NCI-H1092 treated with DMSO at 0.1 percent for 48 hours (cell line): Measurements from ENCODE around the gene HSF2.
"Not testable (repeated sequence)": the region's sequence is repeated elsewhere in the genome, so short reads cannot be mapped to it uniquely, and the experiment has no call there.

ENCODE experiments used
- DNase-seq: peaks from one replicate; lab custom pipeline; 2025; lab: John Stamatoyannopoulos, UW

The HSF2 gene

DNA sequence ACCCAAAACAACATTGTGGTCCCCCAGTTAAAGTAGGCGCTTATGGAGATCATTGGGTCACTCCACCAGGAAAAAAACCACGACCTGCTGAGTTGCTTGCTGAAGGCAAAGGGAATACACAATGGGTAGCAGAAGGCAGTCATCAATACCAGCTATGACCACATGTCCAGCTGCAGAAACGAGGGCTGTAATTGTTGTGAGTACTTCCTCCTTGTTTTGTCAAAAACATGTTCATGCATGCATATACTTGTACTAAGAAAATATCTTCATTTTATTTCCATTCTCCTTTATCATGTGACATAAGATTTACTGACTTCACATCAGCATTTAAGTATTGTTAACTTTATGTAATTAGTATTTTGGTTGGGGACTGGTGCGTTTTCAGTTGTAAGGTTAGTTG is 55.2 kb downstream of the HSF2 start:
- no peak for DNase-seq

DNA sequence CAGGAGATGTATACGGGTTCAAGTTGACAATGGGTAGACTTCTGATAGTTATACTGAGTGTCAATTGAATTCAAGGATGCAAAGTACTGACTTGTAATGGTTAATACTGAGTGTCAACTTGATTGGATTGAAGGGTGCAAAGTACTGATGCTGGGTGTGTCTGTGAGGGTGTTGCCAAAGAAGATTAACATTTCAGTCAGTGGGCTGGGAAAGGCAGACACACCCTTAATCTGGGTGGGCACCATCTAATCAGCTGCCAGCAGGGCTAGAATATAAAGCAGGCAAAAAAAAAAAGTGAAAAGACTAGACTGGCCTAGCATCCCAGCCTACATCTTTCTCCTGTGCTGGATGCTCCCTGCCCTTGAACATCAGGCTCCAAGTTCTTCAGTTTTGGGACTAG is 55.7 kb downstream of the HSF2 start:
- not testable (repeated sequence) for DNase-seq

DNA sequence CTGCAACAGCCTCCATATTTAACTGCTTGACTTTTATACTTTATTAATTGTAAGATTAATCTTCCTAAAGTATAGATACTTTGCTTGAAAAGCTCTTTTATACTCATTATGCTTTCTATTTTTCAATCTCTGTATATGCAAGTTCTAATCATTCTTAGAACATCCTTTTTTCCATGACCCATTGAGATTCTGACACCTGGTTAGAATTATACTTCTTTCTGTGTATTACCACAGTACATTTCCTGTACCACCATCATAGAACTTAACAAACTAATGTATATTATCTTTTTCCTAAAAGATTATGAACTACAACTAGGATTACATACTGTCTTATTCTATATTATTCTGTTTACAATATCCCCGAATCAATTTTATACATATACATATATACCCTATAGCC is 58.6 kb downstream of the HSF2 start:
- DNase-seq = no peak

DNA sequence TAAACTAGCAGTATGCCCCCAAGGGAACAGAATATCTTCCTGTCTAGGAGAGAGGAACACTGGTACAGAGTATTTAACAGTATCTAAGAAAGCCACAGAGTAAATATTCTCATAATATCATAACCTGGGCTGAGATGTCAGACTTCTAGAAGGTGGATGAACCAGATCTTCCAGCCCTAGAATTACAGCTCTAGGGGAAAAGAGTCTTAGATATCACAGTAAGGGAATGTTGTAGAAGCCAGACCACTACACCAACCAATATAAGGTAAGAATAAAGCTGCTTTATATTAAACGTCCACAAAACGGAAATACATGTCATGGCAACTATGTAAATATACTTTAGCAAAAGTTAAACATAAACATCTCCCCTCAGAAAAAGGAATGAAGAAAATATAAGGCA is 59.8 kb downstream of the HSF2 start:
- no peak for DNase-seq

DNA sequence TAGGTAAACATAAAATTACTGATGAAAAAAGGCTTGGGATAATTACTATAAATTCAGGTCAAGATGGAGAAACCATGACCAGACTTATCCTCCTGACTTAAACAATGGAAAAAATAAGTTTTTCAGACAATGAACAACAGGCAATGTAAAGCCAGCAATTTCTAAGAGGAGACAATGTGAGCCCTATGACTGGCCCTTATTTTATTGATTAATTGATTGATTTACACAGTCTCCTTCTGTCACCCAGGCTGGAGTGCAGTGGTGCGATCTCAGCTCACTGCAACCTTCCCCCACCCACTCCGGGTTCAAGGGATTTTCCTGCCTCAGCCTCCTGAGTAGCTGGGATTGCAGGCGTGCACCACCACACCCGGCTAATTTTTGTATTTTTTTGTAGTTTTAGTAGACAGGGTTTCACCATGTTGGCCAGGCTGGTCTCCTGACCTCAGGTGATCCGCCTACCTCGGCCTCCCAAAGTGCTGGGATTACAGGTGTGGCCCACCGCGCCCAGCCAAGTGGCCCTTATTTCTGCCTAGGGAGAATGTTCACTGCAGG is 60.5 kb downstream of the HSF2 start:
- not testable (repeated sequence) for DNase-seq

DNA sequence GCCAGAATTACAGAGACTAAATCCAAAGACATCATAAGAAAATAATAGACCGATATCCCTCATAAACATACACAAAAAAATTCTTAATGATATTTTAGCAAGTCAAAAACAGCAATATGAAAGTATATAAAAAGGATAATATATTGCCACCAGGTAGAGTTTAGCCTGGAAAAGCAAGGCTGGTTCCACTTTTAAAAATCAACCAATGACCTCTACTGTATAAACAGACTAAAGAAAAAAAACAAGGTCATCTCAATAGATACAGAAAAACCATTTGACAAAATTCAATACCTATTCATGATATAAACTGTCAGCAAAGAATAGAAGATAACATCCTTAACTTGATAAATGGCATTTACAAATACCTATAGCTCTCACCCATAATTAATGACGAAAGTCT is 62.4 kb downstream of the HSF2 start:
- DNase-seq = no peak

DNA sequence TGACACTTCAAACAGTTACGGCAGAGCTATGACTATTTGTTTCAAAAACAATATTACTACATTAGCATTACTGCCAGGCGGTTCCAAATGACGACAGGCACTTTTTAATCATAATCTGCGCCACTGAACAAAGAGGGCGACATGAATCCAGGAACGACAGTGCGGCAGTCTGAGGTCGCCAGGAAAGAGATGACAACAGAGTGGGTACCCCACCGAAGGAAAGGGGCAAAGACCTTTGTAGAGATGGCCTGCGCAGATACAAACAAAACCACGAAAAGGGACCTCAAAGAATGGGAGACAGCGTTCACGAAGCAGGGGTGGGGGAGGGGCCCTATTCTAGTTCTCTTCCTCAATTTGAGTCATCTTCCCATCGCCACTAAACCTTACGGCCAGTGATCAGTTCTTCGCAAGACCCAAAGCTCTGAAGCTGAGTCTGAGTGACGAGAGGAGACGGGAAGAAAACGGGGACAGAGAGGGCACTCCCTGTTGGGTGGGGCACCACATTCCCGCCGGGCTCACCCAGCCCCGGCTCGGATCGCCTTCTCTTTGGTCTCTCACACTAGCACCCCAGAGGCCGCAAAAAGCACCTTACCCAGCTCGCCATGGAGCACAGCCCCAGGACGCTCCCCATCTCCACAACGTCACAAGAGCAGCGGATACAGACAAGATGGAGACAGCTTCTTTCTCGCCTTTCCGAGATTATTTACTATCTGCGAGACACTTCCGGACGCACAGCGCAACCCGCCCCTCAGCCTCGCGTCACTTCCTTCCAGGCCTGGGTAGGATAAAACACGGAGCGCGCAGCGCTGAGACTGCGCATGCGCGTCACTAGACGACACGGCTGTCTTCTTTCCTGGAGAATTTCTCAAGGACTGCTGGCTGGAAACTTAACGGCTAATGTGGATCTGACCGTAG is 71.9 kb downstream of the HSF2 start, which contains the start of gene SERINC1:
TSS of gene SERINC1 (minus strand) at position 701 of the 915 bp plus-strand sequence. CDS start at position 631, 70 bp downstream.
- peak; percentile 89 for DNase-seq

DNA sequence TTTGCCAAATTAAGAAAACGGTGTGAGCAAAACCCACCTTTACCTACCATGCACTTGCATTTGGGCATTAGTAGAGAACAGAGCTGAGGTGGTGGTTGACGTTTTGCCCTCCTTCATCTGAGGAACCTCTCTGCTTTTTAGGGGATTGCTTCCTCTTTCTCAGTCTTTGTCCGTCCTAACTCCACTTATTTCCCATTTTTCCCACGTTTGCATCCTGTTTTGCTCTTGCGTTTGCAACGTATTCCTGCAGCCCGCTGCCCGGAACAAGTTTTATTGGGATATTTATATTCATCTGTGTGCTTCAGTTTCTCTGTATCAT is 72.5 kb downstream of the HSF2 start:
- DNase-seq = no peak

DNA sequence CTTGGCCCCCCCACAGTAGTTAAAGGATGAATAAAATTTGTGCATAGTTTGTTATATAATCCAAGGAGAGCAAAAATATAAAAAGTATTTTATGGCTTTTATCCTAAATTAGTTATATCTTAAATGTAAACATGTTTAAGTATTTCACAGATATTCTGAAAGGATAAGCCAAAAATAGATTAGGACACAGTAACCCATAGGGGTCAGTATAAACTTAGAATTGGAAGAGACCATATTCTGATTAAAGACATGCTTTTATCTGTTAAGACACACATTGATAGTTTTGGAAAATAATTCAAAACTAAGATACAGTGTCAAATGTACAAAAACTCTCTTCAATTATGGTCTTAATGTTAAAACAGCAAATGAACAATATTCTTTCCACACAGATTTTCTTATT is 76.7 kb downstream of the HSF2 start:
- no peak for DNase-seq

DNA sequence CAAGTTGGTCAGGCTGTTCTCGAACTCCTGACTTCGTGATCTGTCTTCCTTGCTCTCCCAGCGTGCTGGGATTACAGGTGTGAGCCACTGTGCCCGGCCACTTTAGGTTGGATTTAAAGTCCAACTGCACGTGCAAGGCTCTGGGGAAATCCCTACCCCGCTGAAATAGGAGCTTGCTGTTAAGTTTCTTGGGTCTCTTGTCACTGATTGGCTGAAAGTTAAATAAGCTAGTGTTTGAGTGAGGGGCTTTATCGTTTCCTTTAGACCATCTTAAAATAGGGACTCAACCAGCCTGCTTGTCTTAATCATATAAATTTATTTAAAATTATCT is 83.3 kb downstream of the HSF2 start:
- DNase-seq = no peak
